CD4-positive, alpha-beta T cell treated with Interleukin-6 for 4 hours (primary cell): Measurements from ENCODE around the gene GTF2I.
A peak's percentile ranks its signal among the peaks of the same experiment; 100 is the strongest.
"Not testable (repeated sequence)": the region's sequence is repeated elsewhere in the genome, so short reads cannot be mapped to it uniquely, and the experiment has no call there.

ENCODE experiments used
- DNase-seq: peaks from one replicate; pipeline ENCODE4 v3.0.0-alpha.2; 2020; ENCODE audit warnings: mixed read lengths

The GTF2I gene

DNA sequence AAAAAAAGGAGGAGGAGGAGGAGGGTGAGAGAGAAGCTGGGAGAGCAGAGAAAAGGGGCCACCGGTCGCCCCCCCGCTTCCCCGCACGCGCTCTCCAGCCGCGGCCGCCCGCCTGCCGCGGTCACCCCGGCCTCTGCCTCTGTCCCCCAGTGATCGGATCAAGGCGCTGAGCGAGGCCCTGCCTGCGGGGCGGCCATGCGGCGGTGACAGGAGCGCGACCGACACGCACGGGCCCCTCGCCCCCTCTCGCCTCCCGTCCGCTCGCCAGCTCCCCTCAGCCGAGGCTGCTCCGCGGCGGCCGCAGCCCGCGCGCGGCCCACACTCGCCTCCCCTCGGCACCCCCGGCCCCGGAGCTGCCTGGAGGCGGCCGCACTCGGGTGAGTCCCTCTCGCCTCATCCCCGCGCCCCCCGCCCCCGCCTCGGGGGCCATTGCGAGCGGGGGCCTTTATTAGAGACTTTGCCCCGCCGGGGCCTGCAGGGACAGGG, at the start of gene GTF2I:
Gene GTF2I (plus strand): TSS at position 27 of the 486 bp plus-strand sequence. CDS start 31,411 bp downstream, outside the sequence.
- no peak for DNase-seq

DNA sequence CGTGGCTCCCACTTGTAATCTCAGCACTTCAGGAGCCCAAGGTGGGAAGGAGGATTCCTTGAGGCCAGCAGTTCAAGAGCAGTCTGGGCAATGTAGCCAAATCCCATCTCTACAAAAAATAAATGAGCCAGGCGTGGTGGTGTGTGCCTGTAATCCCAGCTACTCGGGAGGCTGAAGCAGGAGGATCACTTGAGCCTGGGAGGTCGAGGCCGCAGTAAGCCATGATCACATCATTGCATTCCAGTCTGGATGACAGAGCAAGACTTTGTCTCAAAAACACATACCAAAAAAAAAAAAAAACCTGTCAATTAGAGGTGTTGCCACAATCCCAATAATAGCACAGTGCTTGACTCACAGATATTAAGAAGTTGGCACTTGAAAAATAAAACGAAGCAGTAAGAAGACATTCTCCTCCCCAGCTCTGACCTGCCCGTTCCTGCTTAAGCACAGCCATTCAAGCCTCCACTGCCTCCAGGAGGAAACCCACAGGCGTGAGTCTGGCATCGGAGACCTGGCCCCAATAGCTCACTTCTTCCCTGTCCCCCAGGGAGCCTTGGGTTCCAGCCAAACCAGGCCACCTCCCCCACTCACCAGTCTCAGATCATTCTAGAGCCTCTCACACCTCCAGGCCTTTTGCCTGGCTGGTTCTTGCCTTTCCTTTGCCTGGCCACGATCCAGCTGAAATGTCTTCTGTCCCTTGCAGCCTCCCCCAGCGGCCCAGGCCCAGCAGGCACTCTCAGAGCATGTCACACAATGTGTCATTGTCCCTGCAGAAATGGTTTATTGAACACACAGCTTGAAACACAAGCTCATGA, 45.3 kb upstream of the GTF2I start:
- no peak for DNase-seq

DNA sequence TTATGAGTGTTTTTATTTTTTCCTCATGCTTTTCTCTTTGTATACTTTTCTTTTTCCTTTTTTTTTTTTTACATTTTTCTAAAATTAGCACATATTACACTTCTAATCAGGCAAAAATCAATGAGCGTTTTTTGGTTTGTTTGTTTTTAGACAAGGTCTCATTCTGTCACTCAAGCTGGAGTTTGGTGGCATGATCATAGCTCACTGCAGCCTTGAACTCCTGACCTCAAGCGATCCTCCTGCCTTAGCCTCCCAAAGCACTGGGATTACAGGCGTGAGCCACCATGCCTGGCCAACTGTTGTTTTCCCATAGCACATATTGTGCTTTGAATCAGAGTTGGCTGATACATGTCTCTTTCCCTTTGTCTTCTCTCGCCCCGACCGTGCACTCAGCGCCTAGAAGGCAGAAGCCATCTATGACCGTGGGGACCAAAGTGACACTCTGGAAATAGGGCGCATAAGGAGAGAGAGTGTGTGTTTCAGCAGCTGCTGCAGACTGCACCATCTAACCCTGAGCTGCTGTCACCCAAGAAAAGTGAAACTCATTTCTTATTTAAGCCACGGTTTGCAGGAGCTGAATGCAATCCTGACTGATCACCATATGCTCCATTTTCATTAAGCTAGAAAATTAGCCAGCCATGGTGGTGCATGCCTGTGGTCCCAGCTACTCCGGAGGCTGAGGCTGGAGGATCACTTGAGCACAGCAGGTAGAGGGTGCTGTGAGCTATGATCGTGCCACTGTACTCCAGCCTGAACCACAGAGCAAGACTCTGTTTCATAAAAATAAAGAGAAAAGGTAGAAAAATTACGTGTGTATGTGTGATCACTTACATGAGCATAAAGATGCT, 41.4 kb upstream of the GTF2I start:
- peak; percentile 38 for DNase-seq

DNA sequence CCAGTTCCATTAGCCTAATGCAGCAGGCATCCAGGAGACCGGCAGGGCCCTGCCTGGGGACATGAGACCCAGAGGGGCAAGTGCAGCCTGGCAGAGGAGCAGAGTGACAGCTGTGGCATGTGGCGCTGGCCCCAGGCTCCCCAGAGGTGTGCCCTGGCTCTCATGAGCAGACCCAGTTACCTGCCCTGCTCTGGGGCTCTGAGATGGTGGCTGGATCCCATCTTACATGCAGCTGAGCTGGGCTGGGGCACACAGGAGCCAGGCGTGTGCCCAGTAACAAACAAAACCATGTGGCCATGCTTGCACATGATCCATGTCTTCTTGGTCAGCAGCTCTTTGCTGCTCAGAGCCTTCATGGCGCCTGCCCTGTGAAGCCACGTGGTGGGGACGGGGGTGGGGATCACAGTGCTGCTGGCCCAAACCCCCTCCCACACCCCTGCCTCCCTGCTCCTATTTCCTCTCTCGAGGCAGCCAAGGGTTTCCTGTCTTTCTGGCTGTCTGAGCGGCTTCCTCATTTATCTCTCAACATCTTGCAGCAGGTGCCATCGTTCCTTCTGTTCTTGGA, 40.3 kb upstream of the GTF2I start:
- peak; percentile 77 for DNase-seq

DNA sequence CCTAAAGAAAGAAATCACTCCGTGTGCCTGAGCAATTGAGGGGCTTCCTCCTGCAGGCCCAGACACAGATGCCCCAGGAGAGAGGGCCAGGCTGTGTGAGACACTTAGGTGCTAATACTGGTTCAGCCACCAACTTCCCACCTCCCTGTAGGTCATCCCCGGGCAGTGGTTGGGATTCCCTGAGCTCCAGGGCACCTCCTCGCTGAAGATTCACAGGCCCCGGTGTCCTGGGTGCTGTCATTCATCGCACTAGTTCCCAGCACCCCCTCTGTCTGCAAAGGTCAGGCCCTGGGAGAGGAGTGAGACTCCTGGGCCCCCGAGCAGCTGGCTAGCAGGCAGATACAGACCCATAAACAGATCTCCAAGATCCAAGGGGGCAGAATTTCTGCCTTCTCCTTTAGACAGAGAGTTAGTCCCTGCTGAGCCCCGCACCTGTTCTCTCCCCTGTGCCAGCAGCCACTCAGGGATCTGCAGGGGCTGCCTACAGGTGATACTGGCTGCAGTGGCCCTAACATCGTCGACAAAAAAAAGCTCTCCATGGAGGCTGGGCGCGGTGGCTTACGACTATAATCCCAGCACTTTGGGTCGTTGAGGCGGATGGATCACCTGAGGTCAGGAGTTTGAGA, 38.2 kb upstream of the GTF2I start:
- DNase-seq, result no peak

DNA sequence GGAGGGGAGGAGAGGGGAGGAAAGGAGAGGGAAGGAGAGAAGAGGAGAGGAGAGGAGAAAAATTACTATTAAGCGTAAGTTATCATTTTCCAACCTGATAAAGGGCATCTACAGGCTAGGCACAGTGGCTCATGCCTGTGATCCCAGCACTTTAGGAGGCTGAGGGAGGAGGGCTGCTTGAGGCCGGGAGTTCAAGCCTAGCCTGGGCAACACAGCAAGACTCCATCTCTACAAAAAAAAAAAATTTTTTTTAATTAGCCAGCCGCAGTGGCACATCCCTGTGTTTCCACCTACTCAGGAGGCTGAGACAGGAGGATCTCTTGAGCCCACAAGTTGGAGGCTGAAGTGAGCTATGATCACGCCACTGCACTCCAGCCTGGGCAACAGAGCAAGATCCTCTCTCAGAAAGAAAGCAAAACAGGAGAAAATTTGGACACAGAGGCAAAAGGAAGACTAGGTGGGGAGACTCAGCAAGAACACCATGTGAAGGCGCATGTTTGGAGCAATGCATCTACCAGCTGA, 35.2 kb upstream of the GTF2I start:
- no peak for DNase-seq

DNA sequence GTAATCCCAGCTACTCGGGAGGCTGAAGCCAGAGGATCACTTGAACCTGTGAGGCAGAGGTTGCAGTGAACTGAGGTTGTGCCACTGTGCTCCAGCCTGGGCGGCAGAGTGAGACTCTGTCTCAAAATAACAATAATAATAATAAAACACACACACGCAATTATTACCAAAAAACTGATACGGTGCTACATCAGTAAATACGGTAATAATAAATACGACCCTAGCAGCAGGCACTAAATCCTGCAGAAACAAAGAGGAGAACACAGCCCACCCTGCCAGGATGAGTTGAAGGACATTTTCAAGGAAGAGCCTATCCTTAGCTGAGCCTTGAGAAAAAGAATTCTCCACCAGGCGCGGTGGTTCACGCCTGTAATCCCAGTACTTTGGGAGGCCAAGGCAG, 34.4 kb upstream of the GTF2I start:
- DNase-seq, result no peak

DNA sequence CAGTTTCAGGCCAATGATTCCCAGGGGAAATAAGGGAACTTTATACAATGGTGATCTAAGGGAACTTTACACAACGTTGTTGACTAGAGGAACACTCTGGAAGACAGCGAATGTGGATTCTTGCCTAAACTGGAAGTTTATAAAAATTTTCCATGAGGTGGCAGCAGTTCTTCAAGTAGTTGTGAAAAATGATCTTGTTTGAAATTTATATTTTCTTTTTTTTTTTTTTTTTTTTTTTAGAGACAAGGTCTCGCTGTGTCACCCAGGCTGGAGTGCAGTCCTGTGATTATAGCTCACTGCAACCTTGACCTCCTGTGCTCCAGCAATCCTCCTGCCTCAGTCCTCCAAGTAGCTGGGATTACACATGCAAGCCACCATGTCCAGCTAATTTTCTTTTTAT, 32.1 kb upstream of the GTF2I start:
- no peak for DNase-seq

DNA sequence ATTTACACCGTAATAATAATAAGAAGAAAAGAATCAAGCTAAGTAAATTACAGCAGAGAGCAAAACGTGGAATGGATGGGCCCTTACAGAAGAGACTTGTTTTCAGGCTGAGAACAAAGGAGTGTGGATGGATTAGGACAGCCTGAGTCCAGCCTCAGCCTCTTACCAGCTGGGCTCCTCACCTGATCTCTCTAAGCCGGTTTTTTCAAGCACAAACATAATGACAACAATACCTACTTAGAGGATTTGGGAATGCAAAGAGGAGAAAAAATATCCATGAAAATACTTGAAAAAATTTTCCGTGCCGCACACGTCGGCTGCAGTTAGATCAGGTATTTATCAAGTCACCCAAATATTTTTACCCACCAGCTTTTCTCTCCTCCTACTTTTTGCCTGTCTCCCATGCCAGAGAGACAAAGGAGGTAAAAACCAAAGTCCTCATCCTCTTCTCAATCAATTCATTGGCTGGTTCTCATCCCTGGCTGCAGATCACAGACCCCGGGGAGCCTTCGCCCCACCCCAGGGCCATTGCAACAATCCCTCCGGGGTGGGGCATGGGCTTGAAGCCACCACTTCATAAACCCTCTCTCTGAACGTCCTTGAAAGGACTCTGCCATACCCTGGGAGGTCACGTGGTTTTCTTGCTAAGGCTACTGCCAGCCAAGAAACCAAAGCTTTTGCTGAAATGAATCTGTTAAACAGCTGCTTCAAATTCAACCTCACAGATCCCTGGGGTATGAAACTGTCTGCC, 29.7 kb upstream of the GTF2I start:
- DNase-seq, result no peak

DNA sequence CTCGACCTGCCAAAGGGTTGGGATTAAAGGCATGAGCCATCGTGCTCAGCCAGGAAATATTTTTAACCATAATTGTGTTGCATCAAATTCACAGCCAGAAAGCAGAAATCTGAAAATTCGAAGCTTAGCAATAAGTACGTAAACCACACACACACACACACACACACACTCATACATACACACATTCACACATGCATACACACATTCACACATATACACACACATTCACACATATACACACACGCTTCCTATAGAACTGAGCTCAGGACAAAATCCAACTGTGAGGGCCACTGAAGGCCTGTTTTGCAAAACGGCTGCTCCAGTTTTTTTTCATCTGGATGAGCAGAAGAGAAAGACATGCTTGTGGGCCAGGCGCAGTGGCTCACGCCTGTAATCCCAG, 25.0 kb upstream of the GTF2I start:
- no peak for DNase-seq

DNA sequence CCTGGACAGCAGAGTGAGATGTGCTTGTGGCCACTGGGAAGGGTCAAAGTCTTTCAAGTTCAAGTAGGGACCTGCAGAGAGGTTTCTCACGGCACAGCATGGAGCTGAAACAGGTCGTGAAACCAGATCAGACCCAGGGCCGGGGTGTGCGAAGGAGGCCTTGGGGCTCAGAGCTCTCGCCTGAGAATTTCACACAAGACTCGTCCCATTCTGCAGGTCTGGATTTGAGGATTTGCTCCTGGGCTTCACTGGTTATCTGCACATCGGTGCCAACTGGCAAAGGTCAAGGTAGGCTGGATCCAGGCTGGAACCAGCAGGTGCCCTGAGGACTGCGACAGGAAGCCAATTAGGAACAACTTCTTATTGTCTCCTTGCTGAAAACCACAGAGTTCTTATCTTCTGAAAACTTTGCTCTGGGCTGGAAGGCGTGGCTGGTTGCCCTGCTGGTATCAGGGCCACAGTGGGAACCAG, 24.0 kb upstream of the GTF2I start:
- no peak for DNase-seq

DNA sequence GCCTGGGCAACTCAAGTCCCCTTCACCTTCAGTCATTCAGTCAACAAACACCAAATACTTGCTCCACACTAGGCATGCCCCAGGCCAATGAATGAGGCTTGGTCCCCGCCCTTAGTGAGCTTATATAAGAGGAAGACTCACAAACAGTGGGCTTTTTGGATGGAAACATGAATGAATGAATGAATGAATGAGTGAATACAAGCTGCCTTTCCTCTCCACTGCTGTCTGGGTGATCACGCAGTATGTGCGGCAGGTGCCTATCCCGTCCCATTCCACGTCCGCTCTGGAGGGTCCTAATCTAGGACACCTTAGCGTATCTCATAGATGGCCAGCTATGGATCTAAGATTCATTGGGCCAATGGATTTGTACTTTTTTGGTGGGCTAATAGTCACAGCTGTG, 19.8 kb upstream of the GTF2I start:
- no peak for DNase-seq

DNA sequence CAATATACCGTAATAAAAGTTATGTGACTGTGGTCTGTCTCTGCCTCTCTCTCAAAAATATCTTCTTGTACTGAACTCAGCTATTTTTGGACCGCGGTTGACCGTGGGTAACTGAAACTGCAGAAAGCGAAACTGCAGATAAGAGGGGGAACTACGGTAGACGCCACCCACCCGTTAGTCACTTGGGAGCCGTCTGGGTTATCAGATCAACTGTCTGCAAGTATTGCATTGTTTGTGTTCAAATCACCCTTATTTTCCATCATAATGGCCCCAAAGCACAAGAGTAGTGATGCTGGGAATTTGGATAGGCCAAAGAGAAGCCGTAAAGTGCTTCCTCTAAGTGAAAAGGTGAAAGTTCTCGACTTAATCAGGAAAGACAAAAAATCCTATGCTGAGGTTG, 7.5 kb upstream of the GTF2I start:
- DNase-seq, result peak; percentile 86

DNA sequence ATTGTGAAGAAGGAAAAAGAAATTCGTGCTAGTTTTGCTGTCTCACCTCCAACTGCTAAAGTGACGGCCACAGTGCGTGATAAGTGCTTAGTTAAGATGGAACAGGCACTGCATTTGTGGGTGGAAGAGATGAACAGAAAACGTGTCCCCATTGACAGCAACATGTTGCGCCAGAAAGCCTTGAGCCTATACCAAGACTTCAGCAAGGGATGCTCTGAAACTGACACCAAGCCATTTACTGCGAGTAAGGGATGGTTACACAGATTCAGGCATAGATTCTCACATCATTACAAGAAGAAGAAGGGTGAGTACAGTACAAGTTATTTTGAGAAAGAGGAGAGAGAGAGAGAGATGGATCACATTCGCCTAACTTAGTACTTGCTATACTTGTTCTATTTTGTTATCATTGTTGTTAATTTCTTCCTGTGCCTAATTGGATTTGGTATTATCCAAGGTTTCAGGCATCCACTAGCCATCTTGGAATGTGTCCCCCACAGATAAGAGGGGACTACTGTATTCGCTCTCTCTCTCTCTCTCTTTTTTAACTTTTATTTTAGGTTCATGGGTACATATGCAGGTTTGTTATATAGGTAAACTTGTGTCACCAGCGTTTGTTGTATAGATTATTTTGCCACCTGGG, 6.9 kb upstream of the GTF2I start:
- peak; percentile 34 for DNase-seq

DNA sequence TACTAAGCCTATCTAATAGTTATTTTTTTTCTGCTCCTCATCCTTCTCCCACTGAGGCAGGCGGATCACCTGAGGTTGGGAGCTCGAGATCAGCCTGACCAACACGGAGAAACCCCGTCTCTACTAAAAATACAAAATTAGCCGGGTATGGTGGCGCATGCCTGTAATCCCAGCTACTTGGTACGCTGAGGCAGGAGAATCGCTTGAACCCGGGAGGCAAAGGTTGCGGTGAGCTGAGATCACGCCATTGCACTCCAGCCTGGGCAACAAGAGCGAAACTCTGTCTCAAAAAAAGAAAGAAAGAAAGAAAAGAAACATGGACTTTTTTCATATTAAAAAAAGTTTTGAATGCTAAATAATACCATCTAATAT, 6.4 kb upstream of the GTF2I start:
- not testable (repeated sequence) for DNase-seq

DNA sequence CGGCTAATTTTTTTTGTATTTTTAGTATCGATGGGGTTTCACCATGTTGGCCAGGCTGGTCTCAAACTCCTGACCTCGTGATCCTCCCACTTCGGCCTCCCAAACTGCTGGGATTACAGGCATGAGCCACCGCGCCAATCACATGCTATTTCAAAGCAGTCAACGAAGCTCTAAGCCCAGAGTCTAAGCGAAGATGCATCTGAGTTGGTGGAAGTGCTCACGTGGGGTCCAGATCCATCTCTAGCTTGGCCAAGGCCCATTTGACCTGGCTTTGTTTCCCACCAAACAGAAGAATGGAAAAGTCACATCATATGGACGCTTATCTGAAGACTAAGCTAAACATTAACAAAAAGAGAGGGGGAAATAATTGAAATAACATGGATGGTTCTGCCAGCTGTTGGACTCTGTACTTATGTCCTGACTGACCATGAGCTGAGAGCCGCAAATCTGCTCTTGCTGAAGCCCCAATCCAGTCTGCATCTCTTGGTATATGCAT, 3.8 kb upstream of the GTF2I start:
- no peak for DNase-seq

DNA sequence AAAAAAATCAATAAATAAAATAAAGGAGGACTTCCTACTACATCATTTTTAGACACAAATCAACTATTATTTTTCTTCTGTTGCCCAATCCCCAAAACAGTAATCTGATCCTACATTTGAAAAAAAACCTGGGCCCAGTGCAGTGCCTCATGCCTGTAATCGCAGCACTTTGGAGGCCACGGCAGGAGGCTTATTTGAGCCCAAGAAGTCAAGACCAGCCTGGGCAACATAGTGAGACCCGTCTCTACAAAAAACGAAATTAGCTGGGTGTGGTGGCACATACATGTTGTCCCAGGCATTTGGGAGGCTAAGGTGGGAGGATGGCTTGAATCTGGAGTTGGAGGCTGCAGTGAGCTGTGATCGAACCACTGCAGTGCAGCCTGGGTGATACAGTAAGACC, 2.7 kb upstream of the GTF2I start:
- DNase-seq, result no peak

DNA sequence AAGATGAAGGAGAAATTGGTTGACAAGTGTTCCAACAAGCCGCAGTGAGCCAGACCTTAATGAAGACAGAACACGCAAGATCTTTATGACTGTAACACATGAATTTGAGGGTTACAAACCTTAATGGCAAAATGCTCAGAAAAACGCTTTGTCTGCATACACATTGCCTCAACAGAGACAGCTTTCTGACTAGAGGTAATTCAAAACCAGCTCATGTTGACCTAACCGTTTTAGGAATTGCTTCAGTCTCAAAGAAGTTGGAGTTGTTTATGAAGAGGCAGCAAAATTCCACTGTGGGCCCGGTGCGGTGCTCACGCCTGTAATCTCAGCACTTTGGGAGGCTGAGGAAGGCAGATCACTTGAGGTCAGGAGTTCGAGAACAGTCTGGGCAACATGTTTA, 2.2 kb upstream of the GTF2I start:
- DNase-seq, result no peak

DNA sequence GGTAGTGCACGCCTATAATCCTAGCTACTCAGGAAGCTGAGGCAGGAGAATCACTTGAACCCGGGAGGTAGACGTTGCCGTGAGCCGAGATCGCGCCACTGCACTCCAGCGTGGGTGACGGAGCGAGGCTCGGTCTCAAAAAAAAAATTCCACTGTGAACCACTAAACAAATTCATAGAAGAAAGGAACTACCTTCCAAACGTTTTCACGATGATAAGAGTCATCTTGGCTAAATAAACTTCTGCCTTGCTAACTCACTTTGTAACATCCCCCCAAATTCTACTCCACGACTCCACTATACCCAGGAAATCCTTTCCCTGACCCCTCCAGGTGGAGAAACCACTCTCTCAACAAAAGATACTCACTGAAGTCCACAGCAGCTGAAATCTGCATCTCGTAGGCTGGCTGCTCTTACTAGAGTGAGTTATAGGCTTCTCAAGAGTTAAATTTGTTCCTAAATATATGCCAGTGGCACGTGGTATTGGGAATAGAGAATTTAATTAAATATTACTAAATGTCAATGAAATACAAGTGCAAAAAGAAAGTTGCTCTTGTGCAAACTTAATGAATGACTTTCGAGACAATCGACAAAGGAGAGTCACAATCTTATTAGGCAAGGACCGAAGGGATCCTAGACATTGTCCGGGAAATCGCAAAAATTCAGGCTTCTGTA, 1.6 kb upstream of the GTF2I start:
- DNase-seq, result peak; percentile 13

DNA sequence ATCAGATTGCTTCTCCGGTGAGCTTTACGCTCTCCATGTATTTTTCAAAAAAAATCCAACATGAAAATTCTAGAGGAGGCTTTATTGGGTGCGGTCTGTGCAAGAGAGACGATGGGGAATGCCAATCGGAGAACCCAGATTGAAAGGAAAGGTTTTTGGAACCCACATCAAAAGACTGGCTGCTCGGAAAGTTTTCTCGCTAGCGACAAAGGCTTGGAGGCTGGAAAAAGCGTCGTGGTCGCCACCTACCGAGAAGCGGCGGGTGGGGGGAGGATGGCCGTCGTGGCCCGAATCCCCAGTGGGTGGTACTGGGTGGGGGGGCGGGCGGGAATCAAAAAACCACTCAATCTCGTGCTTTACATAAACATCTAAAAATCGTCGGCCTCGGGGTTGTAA, 1.1 kb upstream of the GTF2I start:
- peak; percentile 67 for DNase-seq
